Cardiac fibroblast (primary cell): ENCODE measurements around the gene KIAA0513.

Source experiments
- DNase-seq, 2 donors: peaks; one replicate each; pipeline versions ENCODE4 v3.0.0 to v3.0.0-alpha.2; 2010; ENCODE audit warnings: low read depth in 2 of 2
- H3K4me3 ChIP-seq, 2 donors: replicated peaks in 1 of 2; 1 replicate in 1 of 2; 2 replicates in 1 of 2; pipeline ENCODE4 v1.5.1; 2011; ENCODE audit warnings: low read depth in 2 of 2, low read length in 2 of 2, mild to moderate bottlenecking in 2 of 2, moderate library complexity in 1 of 2
- TF ChIP-seq, protein P1 (sequence below): IDR thresholded peaks from one replicate; pipeline ENCODE4 v1.5.1; 2011; ENCODE audit warnings: low read depth, mild to moderate bottlenecking, low read length, inconsistent platforms

The KIAA0513 gene

DNA sequence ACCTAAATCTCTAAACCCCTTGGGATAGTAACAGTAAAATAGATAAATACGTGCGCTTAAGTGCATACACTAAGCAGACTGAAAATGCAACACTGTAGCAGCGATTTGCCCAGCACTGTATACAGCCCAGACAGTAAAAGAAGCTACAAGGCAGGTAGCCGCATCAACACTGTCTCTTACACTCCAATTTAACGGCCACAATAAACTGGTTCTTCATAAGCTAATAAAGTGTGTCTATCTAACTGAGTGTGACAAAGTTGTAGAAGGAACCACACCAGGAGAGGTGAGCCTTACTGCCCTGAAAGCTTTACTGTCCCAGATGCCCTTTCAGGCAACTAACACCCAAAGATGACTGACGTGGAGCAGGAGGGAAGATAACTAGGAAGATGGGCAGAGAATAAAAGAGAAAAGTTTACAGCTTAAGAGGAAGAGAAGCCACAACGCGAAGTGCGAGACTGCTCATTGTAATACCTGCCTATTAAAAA is 17.1 kb upstream of the KIAA0513 start:
- TF ChIP-seq, protein P1, sequence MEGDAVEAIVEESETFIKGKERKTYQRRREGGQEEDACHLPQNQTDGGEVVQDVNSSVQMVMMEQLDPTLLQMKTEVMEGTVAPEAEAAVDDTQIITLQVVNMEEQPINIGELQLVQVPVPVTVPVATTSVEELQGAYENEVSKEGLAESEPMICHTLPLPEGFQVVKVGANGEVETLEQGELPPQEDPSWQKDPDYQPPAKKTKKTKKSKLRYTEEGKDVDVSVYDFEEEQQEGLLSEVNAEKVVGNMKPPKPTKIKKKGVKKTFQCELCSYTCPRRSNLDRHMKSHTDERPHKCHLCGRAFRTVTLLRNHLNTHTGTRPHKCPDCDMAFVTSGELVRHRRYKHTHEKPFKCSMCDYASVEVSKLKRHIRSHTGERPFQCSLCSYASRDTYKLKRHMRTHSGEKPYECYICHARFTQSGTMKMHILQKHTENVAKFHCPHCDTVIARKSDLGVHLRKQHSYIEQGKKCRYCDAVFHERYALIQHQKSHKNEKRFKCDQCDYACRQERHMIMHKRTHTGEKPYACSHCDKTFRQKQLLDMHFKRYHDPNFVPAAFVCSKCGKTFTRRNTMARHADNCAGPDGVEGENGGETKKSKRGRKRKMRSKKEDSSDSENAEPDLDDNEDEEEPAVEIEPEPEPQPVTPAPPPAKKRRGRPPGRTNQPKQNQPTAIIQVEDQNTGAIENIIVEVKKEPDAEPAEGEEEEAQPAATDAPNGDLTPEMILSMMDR = no peak
- H3K4me3 ChIP-seq = peak overlapping the region; percentile 81 to 91
- no peak for DNase-seq

DNA sequence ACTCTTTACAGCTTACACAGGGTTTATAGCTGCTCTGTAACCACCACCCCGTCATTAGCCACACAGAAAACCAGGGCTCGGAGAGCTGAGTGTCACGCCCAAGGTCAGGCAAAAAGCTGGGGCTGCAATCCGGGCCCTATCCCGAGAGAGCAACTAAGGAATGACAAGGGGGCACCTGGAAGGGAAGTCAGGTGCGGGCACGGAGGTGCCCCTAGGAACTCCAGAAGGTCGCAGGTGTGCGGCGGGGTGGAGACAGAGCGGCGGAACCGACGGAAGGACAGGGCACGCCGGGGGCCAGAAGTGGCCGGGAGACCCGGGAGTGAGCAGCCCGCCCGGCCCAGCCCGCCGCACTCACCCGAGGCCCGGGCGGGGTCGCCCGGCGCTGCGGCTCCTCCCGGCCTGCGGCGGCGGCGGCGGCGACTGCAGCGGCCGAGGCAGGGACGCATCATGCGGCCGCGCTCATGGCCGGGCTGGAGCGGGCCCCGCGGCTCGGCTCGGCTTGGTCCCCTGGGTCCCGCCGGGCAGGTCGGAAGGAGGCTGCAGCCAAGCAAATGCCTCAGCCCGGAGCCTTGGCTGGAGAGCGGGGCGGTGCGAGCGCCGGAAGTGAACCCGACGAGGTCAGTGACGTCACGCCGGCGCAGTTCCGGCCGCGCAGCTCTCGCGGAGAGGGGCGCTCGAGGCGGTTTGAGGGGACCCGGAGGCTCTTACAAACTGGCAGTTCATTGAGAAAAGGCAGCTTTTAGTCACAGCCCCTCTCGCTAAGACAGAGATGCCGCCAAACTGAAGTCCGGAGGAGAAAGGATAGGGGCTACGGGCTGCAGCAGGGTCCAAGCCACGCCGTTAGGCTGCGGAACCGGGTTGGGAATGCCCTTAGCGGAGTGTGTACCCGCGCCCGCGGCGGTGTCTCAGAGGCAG is 16.4 kb upstream of the KIAA0513 start, which contains the start of gene ZDHHC7:
TSS of gene ZDHHC7 (minus strand) at position 605 of the 915 bp plus-strand sequence. CDS start 20,917 bp downstream, outside the sequence.
- peak; percentile 85 to 92 for DNase-seq
- TF ChIP-seq, protein P1 = peak; percentile 1
- peak within 1 kb of the TSS; percentile 81 to 91 for H3K4me3 ChIP-seq

DNA sequence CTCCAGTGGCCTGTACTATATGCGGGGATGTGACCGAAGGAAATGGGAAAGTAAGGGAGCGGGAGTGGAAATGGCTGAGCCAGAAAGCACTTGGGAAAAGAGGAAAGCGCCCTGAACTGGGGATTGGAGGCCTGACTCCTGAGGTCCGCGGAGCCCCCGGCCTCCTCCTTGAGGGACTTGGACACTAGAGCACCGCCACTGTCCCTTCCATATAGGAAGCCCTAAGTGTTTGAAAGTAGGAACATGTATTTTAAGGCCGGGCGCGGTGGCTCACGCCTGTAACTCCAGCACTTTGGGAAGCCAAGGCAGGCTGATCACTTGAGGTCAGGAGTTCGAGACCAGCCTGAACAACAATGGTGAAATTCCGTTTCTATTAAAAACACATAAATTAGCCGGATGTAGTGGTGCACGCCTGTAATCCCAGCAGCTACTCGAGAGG is 15.7 kb upstream of the KIAA0513 start:
- TF ChIP-seq, protein P1 = no peak
- no peak for DNase-seq
- peak overlapping the region; percentile 81 to 91 for H3K4me3 ChIP-seq

- no peak for DNase-seq
- no peak overlapping the region for H3K4me3 ChIP-seq
- TF ChIP-seq, protein P1 = no peak
These were observed 13.3 kb upstream of the KIAA0513 start for GRCh38 chr16:85014311-85014710.

DNA sequence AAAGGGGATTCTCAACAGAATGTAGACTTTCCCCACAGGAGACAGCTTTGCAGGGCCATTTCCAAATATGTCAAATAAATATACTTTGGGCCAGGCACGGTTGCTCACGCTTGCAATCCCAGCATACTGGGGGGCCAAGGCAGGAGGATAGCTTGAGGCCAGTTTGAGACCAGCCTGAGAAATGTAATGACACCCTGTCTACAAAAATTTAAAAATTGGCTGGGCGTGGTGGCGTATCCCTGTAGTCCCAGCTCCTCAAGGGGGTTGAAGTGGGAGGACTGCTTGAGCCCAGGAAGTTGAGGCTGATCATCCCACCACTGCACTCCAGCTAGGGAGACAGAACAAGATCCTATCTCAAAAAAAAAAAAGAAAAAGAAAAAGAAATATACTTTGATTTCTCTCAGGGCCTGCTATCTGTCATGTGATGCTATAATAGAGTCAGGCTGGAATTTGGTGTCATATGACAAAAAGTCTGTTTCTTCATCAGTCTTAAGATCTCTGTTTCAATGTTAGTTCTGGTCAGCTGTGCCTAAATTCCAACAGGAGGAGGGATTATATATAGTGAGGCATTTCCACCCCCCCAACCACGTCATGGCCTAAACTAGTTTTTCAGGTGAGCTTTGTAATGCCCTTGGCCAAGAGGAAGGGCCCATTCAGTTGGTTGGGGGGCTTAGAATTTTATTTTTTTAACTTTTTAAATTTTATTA is 12.0 kb upstream of the KIAA0513 start:
- TF ChIP-seq, protein P1 = no peak
- no peak for DNase-seq
- no peak overlapping the region for H3K4me3 ChIP-seq

DNA sequence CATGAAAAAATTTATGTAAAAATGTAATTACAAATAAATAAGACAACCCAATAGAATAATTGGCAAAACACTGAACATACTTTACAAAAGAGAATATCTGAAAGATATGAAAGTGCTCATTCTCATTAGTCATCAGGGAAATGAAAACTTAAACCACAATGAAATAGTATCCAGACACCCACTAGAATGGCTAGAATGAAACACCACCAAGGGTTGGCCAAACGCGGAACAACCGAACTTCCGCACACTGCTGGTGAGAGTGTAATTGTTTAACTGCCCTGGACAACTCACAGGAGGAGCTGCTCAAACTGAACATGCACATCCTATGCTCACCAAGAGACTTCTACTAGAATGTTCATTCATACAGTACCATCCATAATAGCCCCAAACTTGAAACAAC is 10.4 kb upstream of the KIAA0513 start:
- TF ChIP-seq, protein P1 = no peak
- H3K4me3 ChIP-seq = no peak overlapping the region
- DNase-seq = no peak
